ENCODE data around the gene ZNF224.

DNA sequence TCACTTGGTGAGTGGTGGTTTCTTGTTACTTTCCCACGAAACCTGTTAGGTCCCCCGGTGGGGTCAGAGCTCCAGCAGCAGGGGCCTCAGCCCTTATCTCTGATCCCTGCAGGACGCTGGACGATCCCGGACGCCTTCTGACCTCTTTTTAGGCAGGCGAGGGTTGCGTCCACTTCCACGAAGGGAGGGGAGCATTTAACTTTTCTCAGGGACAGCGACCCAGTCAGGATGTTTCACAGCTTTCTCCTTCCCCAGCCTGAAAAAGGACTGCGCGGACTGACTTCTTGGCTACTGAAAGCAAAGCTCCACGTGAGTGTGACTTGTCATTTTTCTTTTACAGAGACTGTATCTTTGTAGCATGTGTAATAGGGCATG, 47.9 kb downstream of the ZNF224 start:
- TF ChIP-seq SUZ12 (IDR thresholded peaks at IDR 0.05; ENCODE audit: extremely low read depth, insufficient read depth, insufficient read length): no peak
- TF ChIP-seq YY1 (IDR thresholded peaks at IDR 0.05; ENCODE audit: insufficient read depth, insufficient read length): no peak
